ENCODE data around the gene SUSD3.

DNA sequence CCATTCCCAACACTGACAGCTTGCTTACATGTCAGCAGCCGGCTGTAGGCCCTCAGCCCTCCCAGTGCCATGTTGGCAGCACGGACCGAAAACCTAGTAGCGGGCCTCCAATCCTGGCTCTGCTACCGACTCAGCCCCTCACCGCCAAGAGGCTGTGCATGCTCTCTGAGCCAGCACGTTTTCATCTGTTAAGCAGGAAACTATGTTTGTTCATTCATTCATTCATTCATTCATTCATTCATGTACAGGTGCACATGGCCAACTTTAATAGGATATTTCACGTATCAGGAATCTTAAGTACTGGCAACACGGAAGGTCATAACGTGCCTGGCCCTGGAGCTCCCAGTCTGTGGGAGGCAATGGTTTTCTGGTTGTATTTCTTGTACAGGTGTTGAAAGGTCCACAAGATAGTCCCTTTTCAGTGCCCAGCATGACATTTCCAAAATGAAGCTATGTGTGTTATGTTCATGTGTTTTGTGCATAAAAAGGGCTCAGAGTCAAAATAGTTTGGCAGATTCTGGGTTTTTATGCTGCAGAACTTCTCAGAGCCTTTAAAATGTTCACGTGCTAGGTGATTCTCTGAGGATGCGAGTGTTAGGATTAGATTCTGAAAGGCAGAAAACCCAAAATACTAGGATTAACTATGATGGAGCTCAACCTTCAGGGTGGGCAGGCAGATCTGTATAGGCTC is 17.7 kb downstream of the SUSD3 start:
- TF ChIP-seq, protein P1, sequence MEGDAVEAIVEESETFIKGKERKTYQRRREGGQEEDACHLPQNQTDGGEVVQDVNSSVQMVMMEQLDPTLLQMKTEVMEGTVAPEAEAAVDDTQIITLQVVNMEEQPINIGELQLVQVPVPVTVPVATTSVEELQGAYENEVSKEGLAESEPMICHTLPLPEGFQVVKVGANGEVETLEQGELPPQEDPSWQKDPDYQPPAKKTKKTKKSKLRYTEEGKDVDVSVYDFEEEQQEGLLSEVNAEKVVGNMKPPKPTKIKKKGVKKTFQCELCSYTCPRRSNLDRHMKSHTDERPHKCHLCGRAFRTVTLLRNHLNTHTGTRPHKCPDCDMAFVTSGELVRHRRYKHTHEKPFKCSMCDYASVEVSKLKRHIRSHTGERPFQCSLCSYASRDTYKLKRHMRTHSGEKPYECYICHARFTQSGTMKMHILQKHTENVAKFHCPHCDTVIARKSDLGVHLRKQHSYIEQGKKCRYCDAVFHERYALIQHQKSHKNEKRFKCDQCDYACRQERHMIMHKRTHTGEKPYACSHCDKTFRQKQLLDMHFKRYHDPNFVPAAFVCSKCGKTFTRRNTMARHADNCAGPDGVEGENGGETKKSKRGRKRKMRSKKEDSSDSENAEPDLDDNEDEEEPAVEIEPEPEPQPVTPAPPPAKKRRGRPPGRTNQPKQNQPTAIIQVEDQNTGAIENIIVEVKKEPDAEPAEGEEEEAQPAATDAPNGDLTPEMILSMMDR (IDR thresholded peaks at IDR 0.05): no peak
- TF ChIP-seq POLR2A (IDR thresholded peaks at IDR 0.05; ENCODE audit: low read depth): no peak
